ENCODE results near the gene COQ8A.

The COQ8A gene

DNA sequence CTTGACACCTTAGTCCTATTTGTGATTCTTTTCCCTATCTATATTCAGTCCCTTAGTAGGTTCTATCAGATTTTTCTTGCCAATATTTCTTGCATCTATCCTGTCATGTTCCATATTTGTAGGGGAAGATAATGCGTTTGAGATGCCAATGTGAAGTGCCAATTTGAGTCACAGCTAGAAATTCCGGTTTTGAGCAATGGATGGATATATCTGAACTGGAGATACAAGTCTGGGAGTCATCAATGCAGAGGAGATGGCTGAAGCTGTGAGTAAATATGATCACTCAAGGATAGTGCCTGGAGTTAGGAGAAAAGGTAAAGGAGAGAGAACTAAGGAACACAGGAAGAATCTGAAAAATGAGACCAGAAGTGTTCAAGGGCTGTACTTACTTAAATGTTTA, 93.8 kb downstream of the COQ8A start:
- no peak for DNase-seq

DNA sequence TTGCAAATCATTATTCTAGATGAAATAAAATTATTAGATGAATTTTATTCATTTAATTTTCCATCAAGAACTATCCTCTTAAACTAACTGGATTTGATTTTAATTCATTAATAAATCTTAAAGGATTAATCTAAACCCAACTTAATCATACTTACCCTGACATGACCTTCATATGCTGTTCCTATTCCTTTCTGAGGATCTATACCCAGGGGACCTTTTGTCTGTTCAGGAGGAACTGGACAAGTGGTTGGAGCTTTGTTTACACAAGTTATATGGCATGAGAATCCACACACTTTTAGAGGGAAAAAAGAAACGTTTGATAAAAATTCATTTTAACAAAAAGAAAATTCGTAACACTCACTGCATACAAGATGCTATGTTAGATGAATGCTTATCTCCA, 95.2 kb downstream of the COQ8A start:
- DNase-seq = no peak

DNA sequence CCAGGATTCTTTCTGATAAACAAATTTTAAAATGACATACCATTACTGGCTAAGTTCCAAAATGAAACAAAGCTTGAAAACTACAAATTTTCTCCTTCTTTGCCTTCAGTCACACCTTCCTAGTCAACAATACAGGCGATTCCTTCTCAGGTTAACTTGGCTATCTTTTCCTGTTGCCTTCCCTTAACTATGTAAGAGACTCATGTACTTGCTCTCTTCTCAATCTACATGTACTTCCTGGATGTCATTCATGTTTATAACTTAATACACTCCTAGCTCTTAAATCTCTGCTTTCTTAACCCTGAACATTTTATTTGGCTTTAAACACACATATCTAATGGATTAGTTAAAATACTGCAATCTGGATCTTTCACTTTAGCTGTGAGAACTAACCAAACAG, 97.0 kb downstream of the COQ8A start:
- no peak for DNase-seq

Measured in NCI-H526 treated with DMSO at 0.1 percent for 48 hours (cell line).